Measurements from ENCODE around the gene LRTM2.

LRTM2 gene

DNA sequence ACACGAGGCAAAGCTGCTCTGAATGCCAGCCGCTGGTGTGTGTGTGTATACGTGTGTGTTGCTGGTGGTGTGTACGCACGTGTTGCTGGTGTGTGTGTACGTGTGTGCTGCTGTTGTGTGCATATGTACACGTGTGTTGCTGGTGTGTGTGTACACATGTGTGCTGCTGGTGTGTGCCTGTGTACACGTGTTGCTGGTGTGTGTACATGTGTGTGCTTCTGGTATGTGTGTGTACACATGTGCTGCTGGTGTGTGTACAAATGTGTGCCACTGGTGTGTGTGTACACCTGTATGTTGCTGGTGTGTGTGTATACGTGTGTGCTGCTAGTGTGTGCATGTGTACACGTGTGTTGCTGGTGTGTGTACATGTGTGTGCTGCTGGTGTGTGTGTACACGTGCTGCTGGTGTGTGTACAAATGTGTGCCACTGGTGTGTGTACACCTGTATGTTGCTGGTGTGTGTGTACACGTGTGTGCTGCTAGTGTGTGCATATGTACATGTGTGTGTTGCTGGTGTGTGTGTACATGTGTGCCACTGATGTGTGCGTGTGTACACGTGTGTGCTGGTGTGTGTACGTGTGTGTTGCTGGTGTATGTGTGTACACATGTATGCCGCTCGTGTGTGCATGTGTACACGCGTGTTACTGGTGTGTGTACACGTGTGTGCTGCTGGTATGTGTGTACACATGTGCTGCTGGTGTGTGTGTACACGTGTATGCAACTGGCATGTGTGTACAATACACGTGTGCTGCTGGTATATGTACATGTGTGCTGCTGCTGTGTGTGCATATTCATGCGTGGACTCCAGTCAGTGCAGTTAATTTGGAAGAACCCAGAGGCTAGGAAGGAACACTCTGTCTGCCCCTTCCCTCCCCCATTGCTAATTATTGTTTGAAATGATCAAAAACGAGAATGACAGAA is 50.9 kb downstream of the LRTM2 start:
- no peak for DNase-seq

DNA sequence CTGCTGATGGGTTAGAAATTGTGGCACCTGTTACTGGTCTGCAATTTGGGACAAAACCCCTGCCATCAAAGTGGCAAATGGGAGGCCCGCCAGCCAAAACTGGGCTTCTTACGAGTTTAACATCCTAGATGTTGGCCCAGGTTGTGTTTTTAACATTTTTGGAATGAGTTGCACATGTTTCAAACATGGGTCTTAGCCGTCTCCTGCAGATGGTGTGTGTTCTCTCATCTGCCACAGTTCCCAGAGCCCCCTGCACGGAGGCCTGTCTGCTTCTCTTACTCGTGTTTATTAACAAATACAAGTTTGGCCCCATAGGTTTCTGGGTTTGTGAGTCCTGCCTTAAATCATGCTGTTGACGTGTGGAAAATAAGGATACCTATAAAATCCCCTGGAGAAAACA is 51.6 kb downstream of the LRTM2 start:
- DNase-seq = no peak

DNA sequence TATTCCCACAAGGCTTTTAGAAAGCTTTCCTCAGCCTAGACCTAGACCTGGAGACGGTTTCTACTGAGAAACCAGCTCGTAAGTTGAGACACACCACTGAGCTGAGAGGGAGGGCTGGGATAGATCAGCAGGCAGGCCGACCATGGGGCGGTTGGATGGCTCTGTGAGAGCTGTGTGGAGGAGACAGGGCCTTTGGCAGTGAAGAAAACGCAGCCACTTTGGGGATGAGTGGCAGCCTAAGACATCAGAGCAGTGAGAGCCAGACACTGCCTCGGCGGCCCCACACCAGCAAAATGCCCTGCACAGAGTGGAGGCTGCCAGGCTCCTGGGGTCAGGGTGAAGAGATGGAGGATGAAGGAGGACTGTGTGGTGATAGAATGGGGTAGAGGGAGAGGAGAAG is 52.1 kb downstream of the LRTM2 start:
- no peak for DNase-seq

GRCh38 chr12:1873531-1874510 is 53.5 kb downstream of the LRTM2 start:
- peak; percentile 83 for DNase-seq

DNA sequence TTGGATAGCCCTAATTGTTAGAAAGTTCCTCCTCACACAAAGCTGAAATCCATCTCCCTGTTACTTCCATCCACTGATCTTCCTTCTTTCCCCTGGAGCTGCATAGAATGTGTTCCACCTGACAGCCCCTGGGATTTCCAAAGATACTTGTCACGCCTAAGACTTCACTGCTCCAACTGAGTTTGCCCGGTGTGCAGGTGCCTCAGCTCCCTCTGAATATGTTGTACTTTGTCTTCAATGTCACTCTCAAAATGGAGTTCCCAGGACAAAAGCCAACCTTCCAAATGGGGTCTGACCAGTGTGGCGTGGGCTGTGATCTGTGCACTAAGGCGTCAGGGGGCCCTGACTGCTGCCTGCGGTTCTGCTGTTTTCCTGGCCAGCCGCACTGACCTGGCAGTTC is 55.2 kb downstream of the LRTM2 start:
- no peak for DNase-seq

GRCh38 chr12:1876086-1876485 is 55.7 kb downstream of the LRTM2 start:
- DNase-seq = no peak

- DNase-seq = no peak
Observed at GRCh38 chr12:1877169-1877878, 57.0 kb downstream of the LRTM2 start.

DNA sequence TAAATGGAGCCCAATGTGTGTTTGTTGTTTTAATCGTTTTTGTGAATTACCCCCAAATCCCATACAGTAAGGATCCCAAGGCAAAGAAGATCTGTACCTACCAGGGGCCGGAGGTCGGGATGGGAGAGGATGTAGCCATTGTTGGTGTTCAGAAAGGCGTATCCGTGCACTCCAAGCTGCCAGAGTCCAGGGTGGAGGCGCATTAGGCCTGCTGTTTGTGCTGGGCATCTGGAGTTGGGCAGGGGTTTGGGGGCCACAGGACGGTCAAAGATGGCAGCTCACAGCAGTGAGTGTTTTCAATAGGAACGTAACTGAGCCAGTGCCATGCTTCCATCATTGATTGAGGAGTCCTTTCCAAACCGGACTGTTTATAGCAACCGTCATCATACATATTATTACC is 57.8 kb downstream of the LRTM2 start:
- no peak for DNase-seq

GRCh38 chr12:1878695-1879094 is 58.3 kb downstream of the LRTM2 start:
- DNase-seq = no peak

GRCh38 chr12:1879633-1880032 is 59.3 kb downstream of the LRTM2 start:
- DNase-seq = no peak

- no peak for DNase-seq
Observed at GRCh38 chr12:1880153-1880845, 59.9 kb downstream of the LRTM2 start.

DNA sequence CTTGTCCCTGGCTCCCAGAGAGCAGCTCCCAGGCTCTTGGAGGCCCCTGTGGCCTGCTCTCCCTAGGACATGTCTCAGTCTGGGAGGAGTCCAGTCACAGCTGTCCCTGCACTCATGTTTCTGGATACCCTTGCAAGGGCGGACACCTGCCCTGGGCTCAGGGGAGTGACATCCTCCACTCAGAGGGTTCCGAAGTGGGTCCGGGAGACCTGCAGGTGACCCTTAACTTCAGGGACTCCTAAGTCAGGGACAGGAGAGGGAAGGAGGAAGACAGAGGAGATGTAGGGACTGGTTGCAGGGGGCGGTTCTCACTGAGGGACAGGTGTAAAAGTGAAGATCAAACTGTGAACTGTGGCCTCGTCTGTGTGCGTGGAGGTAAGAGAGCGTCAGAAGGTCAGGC is 60.5 kb downstream of the LRTM2 start:
- DNase-seq = no peak

GRCh38 chr12:1881301-1881700 is 60.9 kb downstream of the LRTM2 start:
- no peak for DNase-seq

GRCh38 chr12:1881936-1882335 is 61.6 kb downstream of the LRTM2 start:
- DNase-seq = no peak

GRCh38 chr12:1882405-1882804 is 62.0 kb downstream of the LRTM2 start:
- no peak for DNase-seq

DNA sequence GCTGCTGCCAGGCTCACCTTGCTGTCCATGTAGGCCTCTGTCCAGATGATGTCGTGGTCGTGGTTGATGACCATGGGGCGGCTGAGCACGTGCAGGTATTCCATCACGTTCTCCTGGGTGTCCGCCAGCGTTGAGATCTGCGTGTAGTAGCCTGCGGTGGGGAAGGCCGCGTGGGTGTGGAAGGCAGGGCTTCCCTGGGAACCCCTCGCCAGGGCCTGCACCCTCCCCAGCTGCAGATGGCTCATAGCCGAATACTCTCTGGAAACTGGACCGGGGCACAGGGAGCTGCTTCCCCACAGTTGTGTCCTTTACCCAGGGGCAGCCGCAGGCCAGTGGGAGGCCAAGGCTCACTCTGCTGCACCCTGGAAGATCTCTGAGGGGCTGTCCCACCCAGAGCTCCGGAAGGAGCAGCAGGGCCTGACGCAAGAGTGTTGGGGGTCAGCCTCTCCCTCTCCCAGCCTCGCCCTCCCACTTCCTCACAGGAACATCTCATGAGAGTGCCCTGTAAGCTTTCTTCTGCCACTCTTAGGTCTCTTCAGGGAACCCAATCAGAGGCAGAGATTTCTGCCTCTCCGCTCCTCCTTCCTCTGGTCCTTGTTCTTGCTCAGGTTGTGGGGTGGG is 62.6 kb downstream of the LRTM2 start:
- no peak for DNase-seq

DNA sequence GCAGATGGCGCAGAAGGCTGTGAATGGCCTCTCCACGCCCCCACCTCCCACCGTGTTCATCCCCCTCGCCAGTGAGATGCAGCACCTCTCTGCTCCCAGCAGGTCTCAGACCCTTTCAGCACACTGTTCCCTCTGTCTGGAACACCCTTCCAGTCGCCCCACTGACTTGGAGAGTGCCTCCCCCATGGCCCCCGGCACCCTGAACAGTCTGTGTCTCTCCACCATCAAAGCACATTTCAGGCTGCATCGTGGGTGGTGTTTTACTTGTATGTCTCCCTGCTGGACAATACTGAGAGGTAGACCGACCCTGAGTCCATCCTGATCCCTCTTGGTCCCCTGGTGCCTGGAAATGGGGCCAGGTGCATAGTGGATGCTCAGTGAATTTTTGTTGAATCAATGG is 63.1 kb downstream of the LRTM2 start:
- DNase-seq = no peak

DNA sequence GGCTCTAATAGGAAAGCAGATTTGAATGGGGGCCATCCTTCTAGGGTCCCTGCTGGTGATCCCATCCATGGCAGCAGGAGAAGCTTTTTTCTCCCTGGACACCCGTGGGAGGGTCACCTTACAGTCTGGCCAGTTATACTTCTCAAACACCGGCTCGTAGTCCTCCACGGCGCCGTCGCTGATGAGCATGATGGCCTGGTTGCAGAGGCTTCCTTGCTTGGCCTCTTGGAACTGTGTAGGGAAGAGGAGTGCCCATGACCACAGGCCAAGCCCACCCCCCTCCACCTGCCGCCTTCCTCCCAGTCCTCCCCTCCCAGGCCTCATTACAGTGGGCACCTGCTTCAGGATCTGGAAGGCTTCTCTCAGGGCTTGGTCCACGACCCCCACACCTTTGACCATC is 64.3 kb downstream of the LRTM2 start:
- DNase-seq = no peak

DNA sequence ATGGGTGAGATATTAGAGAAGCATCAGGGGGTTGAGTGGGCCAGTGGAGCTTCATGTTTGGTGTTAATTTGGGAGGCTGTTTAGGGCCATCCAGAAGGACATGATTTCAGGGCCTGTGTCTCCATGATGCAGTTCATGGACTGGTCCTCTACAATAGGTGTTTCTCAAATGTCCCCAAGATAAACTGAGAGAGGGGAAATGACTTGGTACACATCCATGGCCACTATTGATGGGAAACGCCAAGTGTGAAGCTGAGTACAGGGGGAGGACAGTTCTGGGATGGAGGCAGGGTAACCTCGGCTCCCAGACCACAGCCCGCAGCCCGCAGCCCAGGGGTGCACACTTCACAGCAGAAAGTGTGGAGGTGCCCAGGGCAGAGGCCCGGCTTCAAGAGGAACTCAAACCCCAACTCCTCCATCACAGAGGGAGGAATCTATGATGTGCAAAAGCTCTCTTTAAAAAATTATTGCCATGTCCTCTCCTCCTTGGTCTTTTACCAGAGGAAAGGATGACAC is 64.8 kb downstream of the LRTM2 start:
- DNase-seq = no peak

DNA sequence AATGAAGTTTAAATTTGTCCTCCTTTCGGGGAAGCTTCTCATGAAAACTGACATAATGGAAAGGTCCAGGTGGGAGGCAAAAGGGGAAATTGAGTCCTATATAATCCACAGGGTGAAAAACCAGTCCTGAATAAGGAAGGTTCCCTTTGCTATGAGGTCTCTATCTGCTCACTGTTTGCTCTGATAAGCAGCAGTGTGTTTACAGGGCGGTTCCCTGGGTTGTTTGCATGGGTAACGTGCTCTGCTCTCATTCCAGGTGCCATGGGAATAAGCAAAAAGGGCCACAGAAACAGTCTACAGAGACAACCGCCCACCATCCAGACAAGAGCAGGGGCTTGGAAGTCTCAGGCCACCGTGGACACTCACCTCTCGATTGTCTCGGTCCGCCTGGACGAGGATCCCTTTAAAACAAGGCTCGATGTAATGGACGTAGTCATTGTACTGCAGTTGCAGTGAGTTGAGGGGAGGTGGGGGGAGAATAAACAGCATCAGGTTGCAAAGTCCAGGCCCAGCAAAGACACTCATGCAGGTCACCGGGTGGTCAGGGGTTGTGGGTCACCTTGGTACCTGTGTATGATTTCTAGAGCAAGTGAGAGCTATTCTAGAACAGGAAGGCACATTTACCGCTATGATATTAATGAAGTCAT is 65.4 kb downstream of the LRTM2 start:
- no peak for DNase-seq

Measured in NCI-H2171 treated with DMSO at 0.1 percent for 48 hours (cell line).